WERI-Rb-1 (cell line): ENCODE results near the gene UGCG.

ENCODE experiments used
- DNase-seq: peaks from one replicate; pipeline ENCODE4 v3.0.0-alpha.2; 2020
- H3K27ac ChIP-seq: fragments of 250-450 bp; sonication (Bioruptor Pico); 2 replicates; pipeline ENCODE4 v1.5.1; 2020; ENCODE audit warnings: mild to moderate bottlenecking, moderate library complexity
- H3K27me3 ChIP-seq: fragments of 250-450 bp; sonication (Bioruptor Pico); 2 replicates; pipeline ENCODE4 v1.5.1; 2021; ENCODE audit warnings: mild to moderate bottlenecking, low read depth, moderate library complexity; ENCODE audit not compliant: insufficient read depth, severe bottlenecking
- H3K36me3 ChIP-seq: fragments of 250-450 bp; sonication (Bioruptor Pico); 2 replicates; pipeline ENCODE4 v1.5.1; 2020; ENCODE audit warnings: mild to moderate bottlenecking, moderate library complexity
- H3K4me3 ChIP-seq: 2 replicates; pipeline ENCODE4 v1.5.1; 2011; ENCODE audit warnings: low read depth, mild to moderate bottlenecking, control low read depth, low read length
- H3K9me3 ChIP-seq: fragments of 250-450 bp; sonication (Bioruptor Pico); 2 replicates; pipeline ENCODE4 v1.5.1; 2021; ENCODE audit warnings: mild to moderate bottlenecking, moderate library complexity; ENCODE audit not compliant: severe bottlenecking
- CTCF ChIP-seq: IDR thresholded peaks from 2 replicates; pipeline ENCODE4 v1.5.1; 2011; ENCODE audit warnings: low read depth, mild to moderate bottlenecking, control low read depth, inconsistent platforms, low read length

The UGCG gene

DNA sequence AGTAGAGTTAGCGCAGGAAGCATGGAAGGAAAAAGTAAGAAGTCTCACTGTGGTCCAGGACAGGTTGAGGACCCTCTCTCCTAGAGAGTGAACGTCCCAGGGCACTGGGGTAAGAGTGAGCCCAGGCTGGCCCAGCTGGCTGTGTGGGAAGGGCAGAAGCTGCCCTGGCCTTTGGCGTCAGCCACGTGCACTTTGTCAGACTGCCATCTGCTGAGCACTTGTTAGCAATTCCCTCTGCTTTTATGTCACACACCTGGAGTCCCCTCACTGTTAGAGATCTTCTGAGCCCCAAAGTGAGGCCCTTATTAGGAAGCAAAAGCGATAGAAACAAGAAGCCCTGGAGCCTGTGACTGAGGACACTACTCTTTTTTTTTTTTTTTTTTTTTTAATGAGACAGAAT lies 79.1 kb downstream of the UGCG start:
- DNase-seq: peak; percentile 80
- no peak overlapping the region for H3K27ac ChIP-seq
- peak; percentile 80 for TF ChIP-seq CTCF

DNA sequence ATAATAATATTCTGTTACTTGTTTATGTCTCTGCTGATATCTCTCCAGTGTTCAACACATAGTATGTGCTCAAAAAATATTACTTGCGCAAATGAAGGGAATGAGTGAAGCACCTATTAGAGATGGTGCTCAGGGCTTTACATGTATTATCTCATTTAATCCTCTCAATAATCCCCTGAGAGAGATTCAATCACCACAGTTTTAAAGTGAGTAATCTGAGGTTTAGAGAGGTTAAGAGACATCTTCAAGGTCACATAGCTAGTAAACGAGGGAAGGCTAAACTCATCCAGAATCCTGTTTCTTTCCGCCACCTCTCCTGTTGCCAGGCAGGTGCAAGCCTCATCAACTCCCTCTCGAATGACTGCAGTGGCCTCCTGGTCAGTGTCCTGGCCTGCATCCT lies 82.0 kb downstream of the UGCG start:
- no peak for TF ChIP-seq CTCF
- Histone ChIP-seq H3K27ac (peak overlapping the region; percentile 24; the same call in 1 of the 2 replicates), H3K36me3 (no peaks in the 10 kb centered on the region), H3K9me3 (no peaks in the 10 kb centered on the region), H3K4me3 (no peak overlapping the region), H3K27me3 (no peaks in the 10 kb centered on the region)
- peak; percentile 31 for DNase-seq

More for the DNA sequence above, 79.1 kb downstream of the UGCG start:
- no peaks in the 10 kb centered on the region for H3K36me3 ChIP-seq
- no peak overlapping the region for H3K4me3 ChIP-seq
- H3K27me3 ChIP-seq: no peaks in the 10 kb centered on the region
- H3K9me3 ChIP-seq: peaks cover 3% of the 10 kb centered on the region

- Histone ChIP-seq H3K36me3 (no peaks in the 10 kb centered on the region), H3K27me3 (no peaks in the 10 kb centered on the region), H3K9me3 (no peaks in the 10 kb centered on the region), H3K4me3 (no peak overlapping the region), H3K27ac (peak overlapping the region; percentile 24)
- TF ChIP-seq CTCF: 0 out of 2 replicates have a peak, but pooled peaks have one; percentile 23
- peak; percentile 62 for DNase-seq
Measured at GRCh38 chr9:111979561-111979960, 82.9 kb downstream of the UGCG start.

GRCh38 chr9:111980398-111980797 lies 83.8 kb downstream of the UGCG start:
- no peak overlapping the region for H3K4me3 ChIP-seq
- TF ChIP-seq CTCF: no peak
- H3K9me3 ChIP-seq: no peaks in the 10 kb centered on the region
- H3K27me3 ChIP-seq: no peaks in the 10 kb centered on the region
- H3K27ac ChIP-seq: peak overlapping the region; percentile 24
- no peaks in the 10 kb centered on the region for H3K36me3 ChIP-seq
- DNase-seq: peak; percentile 32

DNA sequence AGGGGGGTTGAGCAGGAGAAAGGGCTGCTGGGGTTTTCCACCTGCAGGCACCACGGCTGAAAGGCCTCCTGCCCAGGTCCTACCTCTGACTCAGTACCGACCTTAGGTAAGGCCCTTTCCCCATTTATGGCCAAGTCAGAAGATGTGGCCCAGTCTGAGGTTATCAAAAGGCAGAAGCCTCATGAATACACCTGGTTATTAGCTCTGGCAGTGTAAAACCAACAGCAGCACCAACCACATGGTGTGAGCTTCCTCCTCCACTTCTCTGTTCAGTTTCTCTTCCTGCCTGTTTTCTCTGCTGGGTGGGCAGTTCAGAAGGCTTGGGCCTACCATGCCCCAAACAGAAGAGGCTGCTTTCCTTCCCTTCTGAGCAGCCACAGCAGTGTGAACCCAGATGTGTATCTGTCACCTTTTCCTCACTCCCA lies 86.9 kb downstream of the UGCG start:
- H3K27ac ChIP-seq: no peak overlapping the region
- DNase-seq: no peak
- H3K9me3 ChIP-seq: no peaks in the 10 kb centered on the region
- H3K4me3 ChIP-seq: no peak overlapping the region
- TF ChIP-seq CTCF: no peak
- no peaks in the 10 kb centered on the region for H3K36me3 ChIP-seq
- no peaks in the 10 kb centered on the region for H3K27me3 ChIP-seq

GRCh38 chr9:111984086-111984802 lies 87.6 kb downstream of the UGCG start:
- Histone ChIP-seq H3K27me3 (no peaks in the 10 kb centered on the region), H3K27ac (no peak overlapping the region), H3K36me3 (no peaks in the 10 kb centered on the region), H3K9me3 (peaks cover under 1% of the 10 kb centered on the region), H3K4me3 (no peak overlapping the region)
- TF ChIP-seq CTCF: no peak
- no peak for DNase-seq
